CD4-positive, alpha-beta T cell treated with Interferon alpha-2 for 1 hour (primary cell): ENCODE data around the gene ITPRIP.

Source experiments
- DNase-seq, 2 donors: peaks; one replicate each; pipeline ENCODE4 v3.0.0-alpha.2; 2020 to 2022

Gene ITPRIP

GRCh38 chr10:104324931-104325330 is 13.3 kb downstream of the ITPRIP start:
- DNase-seq: no peak

GRCh38 chr10:104324221-104324686 is 14.0 kb downstream of the ITPRIP start:
- peak in 1 of 2 donors; percentile 62 for DNase-seq

- no peak for DNase-seq
Measured at GRCh38 chr10:104323760-104324201, 14.5 kb downstream of the ITPRIP start.

GRCh38 chr10:104323085-104323484 is 15.2 kb downstream of the ITPRIP start:
- DNase-seq: no peak

DNA sequence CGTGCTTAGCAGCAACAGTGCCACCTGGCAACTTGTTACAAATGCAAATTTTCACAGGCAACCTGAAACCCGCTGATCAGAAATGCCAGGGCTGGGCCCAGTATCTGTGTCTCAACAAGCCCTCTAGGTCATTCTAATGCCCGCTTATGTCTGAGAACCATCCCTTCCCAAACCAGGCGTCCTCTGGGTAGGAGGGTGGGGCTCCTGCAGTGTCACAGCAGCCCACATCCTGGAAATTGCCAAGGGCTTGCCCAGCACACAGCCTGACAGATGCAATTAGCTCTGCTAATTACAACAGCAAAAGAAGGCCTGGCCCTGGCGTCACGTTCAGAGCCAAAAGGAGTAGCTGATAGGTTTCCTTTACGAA is 15.9 kb downstream of the ITPRIP start:
- peak; percentile 51 to 56 for DNase-seq

- DNase-seq: peak in 1 of 2 donors; percentile 30
Measured at GRCh38 chr10:104321725-104322415, 16.4 kb downstream of the ITPRIP start.

- DNase-seq: no peak
Measured at GRCh38 chr10:104321226-104321625, 17.0 kb downstream of the ITPRIP start.

DNA sequence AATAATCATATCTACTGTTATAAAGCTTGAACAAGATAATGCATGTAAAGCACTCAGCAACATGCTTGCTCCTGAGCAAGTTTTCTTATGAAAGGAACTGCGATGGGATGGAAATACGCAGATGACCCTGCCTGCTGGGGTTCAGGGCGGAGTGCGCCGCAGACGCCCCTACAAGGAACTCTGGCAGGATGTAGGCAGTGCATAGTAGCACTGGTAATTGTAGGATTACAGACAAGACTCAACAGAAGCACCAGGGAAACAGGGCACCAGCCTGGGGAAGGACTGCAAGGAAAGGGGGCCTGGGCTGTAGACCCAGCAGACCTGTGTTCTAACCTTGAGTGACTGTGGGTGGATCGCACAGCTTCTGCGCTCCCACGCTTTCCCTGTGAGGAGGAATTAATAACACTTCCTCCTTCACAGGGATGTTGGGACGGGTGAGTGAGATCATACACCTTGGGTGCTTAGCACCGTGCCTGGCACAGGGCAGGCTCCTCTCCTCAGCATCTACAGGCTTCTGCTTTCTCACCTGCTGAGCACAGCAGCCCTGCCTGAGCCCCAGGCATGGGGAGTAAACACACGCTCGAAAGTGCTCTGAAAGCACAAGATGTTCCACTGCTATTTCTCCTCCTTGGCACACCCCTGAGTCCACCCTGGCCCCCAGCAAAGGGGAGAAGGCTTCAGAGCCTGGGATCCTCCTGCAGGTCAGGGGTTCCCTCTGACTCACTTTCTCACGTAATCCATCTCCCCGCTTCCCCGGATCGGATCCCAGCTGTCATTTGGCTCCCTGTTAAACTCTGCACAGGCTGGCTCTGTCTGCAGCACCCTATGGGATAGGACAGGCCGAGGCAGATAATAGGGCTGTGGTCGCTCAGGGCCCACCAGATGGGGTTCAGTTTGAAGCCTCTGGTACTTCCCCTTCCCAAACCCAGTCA is 19.2 kb downstream of the ITPRIP start:
- DNase-seq: no peak

DNA sequence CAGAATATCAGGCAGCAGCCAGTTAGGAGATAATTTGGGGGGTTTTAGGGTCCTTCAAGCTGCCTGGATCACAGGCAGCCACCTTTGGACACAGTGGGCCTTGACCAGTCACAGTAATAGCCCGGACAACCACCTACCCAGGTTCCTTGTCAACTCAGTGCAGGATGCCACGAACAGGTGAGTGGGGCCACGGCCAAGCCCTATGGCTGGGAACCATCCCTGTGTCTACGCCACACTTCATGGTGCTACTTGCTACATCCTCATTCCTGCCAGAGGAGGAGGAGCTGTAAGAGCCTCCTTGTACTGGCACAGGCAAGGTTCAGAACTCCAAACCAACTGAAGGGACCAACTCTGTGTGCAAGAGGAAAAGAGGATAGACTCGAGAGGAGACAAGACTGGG is 19.9 kb downstream of the ITPRIP start:
- DNase-seq: no peak

DNA sequence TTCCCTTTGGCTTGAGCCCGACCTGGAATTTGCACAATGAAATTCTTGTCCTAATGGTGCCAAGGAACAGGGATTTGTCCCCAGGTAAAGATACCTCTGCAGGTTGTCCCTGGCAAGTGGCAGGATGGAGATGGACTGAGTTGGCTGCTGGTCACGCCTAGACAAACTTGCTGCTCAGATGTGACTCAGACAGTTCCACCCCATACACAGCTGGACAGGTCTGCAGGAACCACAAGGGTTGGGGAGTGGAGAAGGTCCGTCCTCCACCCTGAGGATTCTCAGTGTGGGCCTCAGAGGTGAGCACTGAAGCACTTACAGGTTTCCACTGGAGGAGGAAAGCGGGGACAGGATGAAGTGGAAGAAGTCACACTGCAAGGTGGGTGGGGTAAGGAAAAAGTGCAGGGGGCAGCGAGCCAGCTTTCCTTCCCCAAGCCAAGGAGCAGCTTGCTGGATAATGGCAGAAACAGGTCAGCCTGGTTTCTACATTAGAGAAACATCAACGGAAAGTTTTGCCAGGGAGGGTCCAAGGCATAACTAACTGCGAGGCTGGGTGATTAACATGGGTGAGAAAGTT is 20.5 kb downstream of the ITPRIP start:
- DNase-seq: no peak

DNA sequence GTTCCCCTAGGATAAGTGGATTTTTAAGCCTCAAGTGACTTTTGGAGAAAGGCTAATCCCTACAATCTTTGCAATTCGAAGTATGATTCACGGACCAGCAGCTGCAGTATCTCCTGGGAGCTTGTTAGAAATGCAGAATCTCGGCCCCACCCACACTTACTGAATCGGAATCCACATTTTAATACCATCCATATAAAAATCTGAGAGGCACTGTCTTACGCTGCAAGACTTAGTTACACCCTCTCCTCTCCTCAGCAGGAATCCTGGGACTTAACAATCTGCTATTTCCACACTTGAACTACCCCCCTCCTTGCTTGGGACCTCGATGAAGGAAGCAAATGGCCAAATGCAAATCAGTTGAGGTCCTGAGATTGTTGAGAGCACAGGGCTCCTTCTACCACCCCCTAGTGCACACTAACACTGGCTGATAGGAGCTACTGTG is 21.0 kb downstream of the ITPRIP start:
- no peak for DNase-seq

DNA sequence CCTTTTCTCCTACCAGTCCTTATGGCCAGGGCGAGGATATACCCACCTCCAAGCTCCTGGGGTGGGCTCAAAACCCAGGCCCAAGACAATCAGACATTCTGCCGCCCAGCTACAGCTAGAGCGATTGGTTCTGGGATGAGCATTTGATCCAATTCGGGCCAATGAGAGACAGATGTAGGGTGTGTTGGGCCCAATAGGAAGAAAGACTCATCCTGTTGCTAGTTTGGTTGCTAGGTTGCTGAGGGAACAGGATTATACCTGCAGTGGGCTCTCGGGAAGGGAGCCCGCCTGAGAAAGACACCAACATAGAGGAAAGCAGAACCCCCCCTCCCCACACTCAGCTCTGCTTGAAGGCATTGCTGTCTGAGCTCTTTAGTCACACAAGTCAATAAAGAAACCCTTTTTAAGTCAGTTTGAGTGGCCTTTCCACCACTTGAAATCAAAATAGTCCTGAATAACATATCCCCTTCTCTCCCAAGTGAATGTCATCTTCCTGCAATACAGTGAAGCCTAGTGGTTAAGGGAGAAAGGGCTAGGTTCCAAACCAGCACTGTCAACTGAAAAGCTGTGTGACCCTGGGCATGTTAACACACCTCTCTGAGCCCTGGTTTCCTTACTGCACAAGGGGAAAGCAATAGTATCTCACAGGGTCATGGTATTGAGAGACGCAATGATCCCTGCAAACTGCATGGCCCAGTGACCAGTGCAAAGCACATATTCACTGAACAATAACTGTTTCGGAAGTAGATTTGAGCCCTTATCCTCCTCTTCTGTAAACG is 21.8 kb downstream of the ITPRIP start:
- DNase-seq: no peak

DNA sequence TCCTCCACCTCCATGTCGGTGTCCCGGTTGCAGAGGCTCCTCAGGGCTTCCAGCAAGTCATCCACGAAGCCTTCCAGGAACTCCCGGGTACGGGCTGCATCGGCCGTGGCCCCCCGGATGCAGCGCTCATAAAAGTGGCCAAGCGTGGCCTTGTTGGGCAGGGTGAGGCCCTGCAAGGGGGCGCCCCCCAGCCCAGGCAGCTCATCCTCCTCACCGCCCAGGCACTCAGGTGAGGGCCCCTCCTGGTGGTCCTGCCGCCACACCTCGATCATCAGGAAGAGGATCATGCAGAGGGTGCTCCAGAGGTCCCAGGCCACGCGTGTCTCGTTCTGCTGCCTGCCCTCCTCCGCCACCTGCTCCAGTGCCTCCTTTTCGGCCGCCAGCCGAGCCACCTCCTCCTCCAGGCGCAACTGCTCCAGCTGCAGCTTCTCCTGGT is 22.8 kb downstream of the ITPRIP start:
- no peak for DNase-seq

DNA sequence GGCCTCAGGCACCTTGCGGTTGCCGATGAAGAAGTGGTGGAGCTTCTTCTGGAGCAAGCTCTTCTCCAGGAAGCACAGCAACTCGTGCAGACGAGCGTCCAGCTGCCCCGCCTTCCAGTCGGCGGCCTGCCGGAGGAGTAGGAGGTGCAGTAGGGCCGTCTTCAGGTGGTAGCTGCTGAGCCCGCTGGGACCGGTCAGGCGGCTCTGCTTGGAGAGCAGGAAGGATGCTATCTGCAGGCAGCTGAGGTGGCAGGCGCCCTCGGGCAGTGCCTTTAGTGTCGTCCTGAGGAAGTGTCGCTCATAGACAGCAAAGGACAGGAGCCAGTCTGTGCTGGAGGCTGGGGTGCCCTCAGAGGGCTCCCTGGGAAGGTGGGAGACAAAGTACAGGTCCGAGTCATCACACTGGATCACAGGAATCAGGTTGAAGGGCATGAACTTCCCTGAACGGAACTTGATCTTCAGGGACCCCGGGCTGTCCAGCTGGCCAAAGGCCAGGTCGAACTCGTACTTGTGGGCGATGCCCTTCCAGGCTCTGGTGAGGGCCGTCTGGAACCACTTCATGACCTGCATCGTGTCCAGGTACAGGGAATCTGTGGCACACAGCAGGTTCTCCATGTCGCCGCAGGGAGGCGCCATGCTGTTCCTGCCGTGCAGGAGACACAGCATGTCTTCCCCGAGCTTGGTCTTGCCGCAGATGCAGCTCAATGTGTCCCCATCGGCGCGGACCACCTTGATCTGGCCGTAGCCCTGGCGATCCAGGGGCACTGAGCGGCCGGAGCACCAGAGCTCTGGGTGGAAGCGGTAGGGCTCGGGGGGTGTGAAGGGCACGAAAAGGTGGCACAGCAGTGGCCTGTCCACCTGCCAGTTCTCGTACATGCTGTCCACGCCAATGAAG is 23.4 kb downstream of the ITPRIP start:
- DNase-seq: no peak

- no peak for DNase-seq
Measured at GRCh38 chr10:104311184-104311720, 27.0 kb downstream of the ITPRIP start.

DNA sequence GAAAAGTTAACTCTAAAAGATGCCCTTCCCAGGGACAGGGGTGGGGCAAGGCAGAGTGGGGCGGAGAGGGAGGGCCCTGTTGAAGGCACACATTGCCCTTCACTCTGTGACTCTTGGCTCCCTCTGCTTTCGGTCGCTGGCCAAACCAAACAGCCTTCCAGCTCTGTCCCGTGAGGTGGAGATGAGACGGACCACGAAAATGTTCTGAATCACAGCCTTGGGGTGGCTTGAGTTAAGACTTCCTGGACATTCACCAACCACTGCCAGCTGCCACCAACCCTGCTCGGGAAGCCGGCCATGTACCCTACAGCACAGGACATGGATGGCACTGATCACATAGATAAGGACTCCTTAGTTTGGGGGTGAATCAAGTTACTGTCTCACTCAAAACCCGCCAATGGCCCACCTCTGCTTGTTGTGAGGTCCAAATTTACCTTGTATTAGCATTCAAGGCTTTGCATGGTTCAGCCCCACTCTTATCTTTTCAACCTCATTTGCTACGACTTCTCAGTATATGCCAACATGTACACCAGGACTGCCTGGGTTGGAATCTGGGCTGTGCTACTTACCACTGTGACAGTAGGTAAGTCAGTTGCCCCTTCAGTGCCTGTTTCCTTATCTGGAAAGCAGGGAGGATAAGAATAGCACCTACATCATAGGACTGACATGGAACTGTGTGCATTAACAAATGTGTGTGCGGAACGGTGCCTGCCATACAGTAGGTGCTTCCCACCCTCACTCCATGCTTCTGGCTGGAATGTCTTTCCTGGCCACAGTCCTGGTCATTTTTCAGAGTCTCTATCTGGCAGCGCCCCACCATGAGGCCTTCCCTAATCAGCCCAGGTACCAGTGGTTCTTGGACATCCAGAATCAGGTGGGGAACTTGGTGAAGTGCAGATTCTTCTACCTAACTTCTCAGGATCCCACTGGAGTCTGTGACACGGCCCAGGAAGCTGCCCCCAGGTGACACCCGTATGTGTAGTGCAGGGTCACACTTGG is 28.0 kb downstream of the ITPRIP start:
- no peak for DNase-seq

DNA sequence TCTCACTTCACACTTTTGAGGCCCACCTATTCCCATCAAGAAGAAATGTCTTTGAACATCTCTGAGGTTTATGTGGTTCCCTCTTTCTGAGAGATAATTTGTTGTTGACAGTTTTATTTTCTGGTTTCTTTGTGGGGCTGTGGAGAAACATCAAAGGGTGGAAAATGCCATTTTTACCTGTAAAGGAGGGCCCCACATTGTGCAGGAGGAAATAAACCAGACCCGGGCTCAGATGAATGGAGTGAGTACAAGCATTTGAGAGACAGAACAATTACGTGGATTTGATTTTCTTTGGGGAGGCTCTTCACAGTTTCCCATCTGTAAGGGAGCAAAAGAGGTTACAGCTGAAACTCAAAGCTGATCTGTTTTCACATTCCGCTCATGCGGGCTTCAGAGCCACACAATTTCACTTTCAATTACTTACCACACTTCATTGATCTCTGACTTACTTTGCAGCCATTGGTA is 29.8 kb downstream of the ITPRIP start:
- peak in 1 of 2 donors; percentile 49 for DNase-seq

DNA sequence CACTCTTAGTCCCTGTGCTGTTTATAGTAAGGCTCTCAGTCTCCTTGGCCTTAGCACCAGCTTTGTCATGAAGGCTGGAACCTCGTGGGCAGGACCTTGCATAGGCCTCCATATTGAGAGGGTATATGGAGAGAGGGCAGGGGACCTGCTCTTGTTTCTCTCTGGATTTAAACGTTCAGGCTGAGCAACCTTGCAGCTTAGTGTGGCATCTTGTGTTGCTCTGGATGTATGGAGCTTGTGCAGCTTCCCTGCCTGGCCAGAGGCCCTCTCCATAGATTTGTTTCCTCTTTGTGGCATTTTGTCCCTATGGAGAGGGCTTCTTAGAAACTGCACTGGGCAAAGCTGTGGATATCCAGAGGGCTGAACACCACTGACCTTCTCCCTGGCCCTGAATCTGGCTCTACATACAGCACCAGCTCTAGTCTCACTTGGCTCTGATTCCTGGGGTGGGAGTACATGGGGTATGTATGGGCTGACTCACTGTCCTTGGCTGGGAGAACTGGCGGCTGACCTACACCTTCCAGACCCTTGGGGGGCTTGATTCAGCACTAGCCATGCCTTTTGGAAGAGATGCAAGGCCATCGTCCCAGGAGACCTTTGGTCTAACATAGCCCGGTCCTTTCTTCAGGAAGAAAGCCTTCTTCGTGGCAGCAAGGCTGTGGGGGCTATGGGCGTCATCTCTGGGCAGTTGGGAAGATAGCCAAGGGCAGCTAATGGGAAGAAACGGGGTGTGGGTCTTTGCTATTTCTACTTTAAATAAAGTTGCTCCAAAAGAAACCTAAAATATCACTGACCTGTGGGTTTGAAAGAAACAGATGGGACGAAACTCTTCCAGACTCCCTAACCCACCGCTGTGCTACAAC is 30.5 kb downstream of the ITPRIP start:
- no peak for DNase-seq

GRCh38 chr10:104306897-104307296 is 31.4 kb downstream of the ITPRIP start:
- no peak for DNase-seq
